Caco-2 (cell line): Measurements from ENCODE around the gene EIF3D. TPM values are rescaled to one million over a fixed set of nuclear protein-coding genes. Genes with fewer than 3 reads are reported as not detected.
A peak's percentile ranks its signal among the peaks of the same experiment; 100 is the strongest.

Source experiments
- BruUV-seq: library from RNA; stranded (reverse); fragments of 400-500 nt; replicated peaks from 2 replicates; lab custom pipeline; 2021; lab: Mats Ljungman, UMichigan
- CTCF ChIA-PET: fragments of 300-600 bp; sonication (Branson Sonifier 250); formaldehyde crosslinking; loops from one replicate; lab custom pipeline; 2022; ENCODE audit warnings: antibody characterized with exemption; lab: Charles Lee
- POLR2A ChIA-PET: fragments of 300-600 bp; sonication (Branson Sonifier 250); formaldehyde crosslinking; loops from one replicate; lab custom pipeline; 2022; ENCODE audit warnings: antibody characterized with exemption; lab: Charles Lee
- DNase-seq, 2 experiments: peaks; one replicate each; pipeline versions ENCODE4 v3.0.0 to v3.0.0-alpha.2; 2020 to 2022
- H3K27me3 ChIP-seq: replicated peaks from 2 replicates; pipeline ENCODE4 v1.6.0; 2011; ENCODE audit warnings: low read length; ENCODE audit not compliant: control insufficient read depth, insufficient read depth
- H3K36me3 ChIP-seq: 2 replicates; pipeline ENCODE4 v1.5.1; 2011; ENCODE audit warnings: low read length; ENCODE audit not compliant: control insufficient read depth, insufficient read depth
- H3K4me1 ChIP-seq: fragments of 250-450 bp; sonication (Bioruptor Pico); 2 replicates; pipeline ENCODE4 v1.5.1; 2020; ENCODE audit warnings: mild to moderate bottlenecking
- H3K4me3 ChIP-seq: 2 replicates; pipeline ENCODE4 v1.5.1; 2011; ENCODE audit warnings: low read depth, mild to moderate bottlenecking, control low read depth, low read length
- H3K9me3 ChIP-seq: fragments of 250-450 bp; sonication (Bioruptor Pico); 2 replicates; pipeline ENCODE4 v1.5.1; 2020; ENCODE audit warnings: mild to moderate bottlenecking, moderate library complexity
- H3K27ac Mint-ChIP-seq: one replicate; pipeline ENCODE4 v1.8.0; 2022; ENCODE audit warnings: mixed read lengths; ENCODE audit not compliant: unreplicated experiment
- H3K27me3 Mint-ChIP-seq: one replicate; pipeline ENCODE4 v1.8.0; 2022; ENCODE audit warnings: mixed read lengths; ENCODE audit not compliant: insufficient read depth, unreplicated experiment
- H3K36me3 Mint-ChIP-seq: one replicate; pipeline ENCODE4 v1.8.0; 2022; ENCODE audit warnings: mild to moderate bottlenecking, mixed read lengths; ENCODE audit not compliant: insufficient read depth, unreplicated experiment
- H3K4me1 Mint-ChIP-seq: one replicate; pipeline ENCODE4 v1.8.0; 2022; ENCODE audit warnings: low read depth, mixed read lengths; ENCODE audit not compliant: unreplicated experiment
- H3K4me3 Mint-ChIP-seq: one replicate; pipeline ENCODE4 v1.8.0; 2022; ENCODE audit warnings: mild to moderate bottlenecking, moderate library complexity, mixed read lengths; ENCODE audit not compliant: unreplicated experiment
- H3K9me3 Mint-ChIP-seq: one replicate; pipeline ENCODE4 v1.8.0; 2022; ENCODE audit warnings: mixed read lengths; ENCODE audit not compliant: unreplicated experiment
- intact Hi-C: fragments of 100-400 bp; cut with micrococcal nuclease; formaldehyde crosslinking; loops from one replicate; pipeline ENCODE4 v1.10.0; 2022; ENCODE audit not compliant: unreplicated experiment
- total RNA-seq: library from RNA; stranded (reverse); gene quantifications from 2 replicates; pipeline ENCODE4 v1.2.3, GENCODE V29; 2022
- TF ChIP-seq, protein P1 (sequence below), 2 experiments: fragments of 200-600 bp in 1 of 2; IDR thresholded peaks; 1 replicate in 1 of 2; 2 replicates in 1 of 2; pipeline versions ENCODE4 v1.5.1 to v1.8.0; 2011 to 2022; ENCODE audit warnings: antibody characterized with exemption in 1 of 2, control low read depth in 1 of 2, inconsistent platforms in 1 of 2, low read depth in 1 of 2, low read length in 1 of 2, mild to moderate bottlenecking in 1 of 2, moderate library complexity in 1 of 2; ENCODE audit not compliant: insufficient read depth in 1 of 2, severe bottlenecking in 1 of 2, unreplicated experiment in 1 of 2

EIF3D gene
- total RNA-seq, 1 experiment from 2014 or later, result 250 TPM

DNA sequence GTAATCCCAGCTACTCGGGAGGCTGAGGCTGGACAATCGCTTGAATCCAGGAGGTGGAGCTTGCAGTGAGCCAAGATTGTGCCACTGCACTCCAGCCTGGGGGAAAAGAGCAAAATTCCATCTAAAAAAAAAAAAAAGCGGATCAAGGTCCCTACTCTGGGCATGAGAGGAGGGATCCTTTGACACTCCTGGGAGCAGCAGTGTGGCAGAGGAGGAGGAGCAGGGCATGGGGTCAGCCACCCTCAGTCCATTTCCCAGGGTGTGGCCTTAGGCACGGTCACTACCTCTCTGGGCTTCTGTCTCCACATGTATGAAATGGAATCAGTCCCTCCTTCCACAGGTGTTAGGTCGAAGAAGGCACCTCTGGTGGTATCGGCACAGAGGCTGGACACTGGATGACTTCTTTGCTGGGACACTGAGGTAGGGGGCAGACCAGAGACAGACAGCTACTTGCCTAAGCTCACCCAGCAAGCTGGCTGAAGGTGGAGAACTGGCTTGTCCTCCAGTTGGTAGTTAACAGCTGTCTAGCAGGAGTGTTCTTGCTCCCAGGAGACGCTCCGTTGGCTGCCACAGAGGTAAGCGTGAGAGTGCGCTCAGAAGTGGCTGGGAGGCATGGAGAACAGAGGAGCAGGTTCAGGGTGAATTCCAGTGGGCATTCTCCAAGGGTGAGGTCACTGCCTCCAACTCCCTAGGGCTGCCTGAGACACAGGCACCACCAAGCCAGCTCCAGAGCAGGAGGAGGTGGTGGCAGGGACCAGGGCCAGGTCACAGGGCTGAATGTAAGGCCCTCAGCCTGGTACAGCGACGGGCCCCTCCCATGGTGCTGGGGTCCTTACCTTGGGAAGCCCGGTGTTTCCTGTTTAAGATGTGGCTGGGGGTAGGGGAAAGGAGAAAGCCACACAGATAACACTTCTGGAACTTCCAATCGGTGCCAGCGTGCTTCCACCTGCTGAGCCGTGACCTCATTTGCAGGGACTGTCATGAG lies 67.0 kb downstream of the EIF3D start:
- H3K4me3 Mint-ChIP-seq, result no peak overlapping the region
- TF ChIP-seq, protein P1, sequence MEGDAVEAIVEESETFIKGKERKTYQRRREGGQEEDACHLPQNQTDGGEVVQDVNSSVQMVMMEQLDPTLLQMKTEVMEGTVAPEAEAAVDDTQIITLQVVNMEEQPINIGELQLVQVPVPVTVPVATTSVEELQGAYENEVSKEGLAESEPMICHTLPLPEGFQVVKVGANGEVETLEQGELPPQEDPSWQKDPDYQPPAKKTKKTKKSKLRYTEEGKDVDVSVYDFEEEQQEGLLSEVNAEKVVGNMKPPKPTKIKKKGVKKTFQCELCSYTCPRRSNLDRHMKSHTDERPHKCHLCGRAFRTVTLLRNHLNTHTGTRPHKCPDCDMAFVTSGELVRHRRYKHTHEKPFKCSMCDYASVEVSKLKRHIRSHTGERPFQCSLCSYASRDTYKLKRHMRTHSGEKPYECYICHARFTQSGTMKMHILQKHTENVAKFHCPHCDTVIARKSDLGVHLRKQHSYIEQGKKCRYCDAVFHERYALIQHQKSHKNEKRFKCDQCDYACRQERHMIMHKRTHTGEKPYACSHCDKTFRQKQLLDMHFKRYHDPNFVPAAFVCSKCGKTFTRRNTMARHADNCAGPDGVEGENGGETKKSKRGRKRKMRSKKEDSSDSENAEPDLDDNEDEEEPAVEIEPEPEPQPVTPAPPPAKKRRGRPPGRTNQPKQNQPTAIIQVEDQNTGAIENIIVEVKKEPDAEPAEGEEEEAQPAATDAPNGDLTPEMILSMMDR (IDR thresholded peaks at IDR 0.05; ENCODE audit: insufficient read depth in 1 of 2, low read depth in 1 of 2, low read length in 1 of 2, severe bottlenecking in 1 of 2, unreplicated experiment in 1 of 2), result no peak
- H3K36me3 Mint-ChIP-seq, result peaks cover 16% of the 10 kb centered on the region
- Histone ChIP-seq H3K27me3 (no peaks in the 10 kb centered on the region), H3K4me1 (peaks cover 51% of the 10 kb centered on the region), H3K4me3 (no peak overlapping the region), H3K36me3 (no peaks in the 10 kb centered on the region), H3K9me3 (no peaks in the 10 kb centered on the region)
- peak; percentile 75 to 84 for DNase-seq
- peaks cover 14% of the 10 kb centered on the region for H3K4me1 Mint-ChIP-seq
- H3K9me3 Mint-ChIP-seq, result no peaks in the 10 kb centered on the region
- H3K27me3 Mint-ChIP-seq, result no peaks in the 10 kb centered on the region
- BruUV-seq, result TSS peak; percentile 21
- POLR2A ChIA-PET, result interaction anchor here (0.6 to 1.0 kb wide), 2 partner anchors 42 to 74 kb away, joined by 3 to 8 read pairs; partner anchors contain the start of gene MYH9
- peak overlapping the region; percentile 91 for H3K27ac Mint-ChIP-seq
- intact Hi-C loops, result no loop called here
- CTCF ChIA-PET, result interaction anchor here (0.5 kb wide), 1 partner anchor 54 kb away, joined by 4 read pairs; no protein-coding TSS in a partner anchor

Other genes with a start within 250 kb of the EIF3D start
- 513 and 539 TPM in 2 replicates for gene MYH9, start 141.2 kb downstream of the EIF3D start, total RNA-seq
- gene TXN2, start 47.5 kb downstream of the EIF3D start, total RNA-seq, result 75.8 and 77.2 TPM in 2 replicates
- gene FOXRED2, start 22.1 kb downstream of the EIF3D start, total RNA-seq, result 182 and 220 TPM in 2 replicates
- not detected in 2 replicates for gene CACNG2, start 174.6 kb upstream of the EIF3D start, total RNA-seq
- 8.3 and 9.2 TPM in 2 replicates for gene IFT27, start 247.0 kb upstream of the EIF3D start, total RNA-seq